Ovary (tissue), 10 donors: ENCODE data around the gene KRTAP5-8. TPM values are rescaled to one million over a fixed set of nuclear protein-coding genes. Genes with fewer than 3 reads are reported as not detected.
"Not testable (repeated sequence)": the region's sequence is repeated elsewhere in the genome, so short reads cannot be mapped to it uniquely, and the experiment has no call there.

Experiments
- DNase-seq, 5 donors: peaks; one replicate each; pipeline ENCODE4 v3.0.0-alpha.2; 2019 to 2020
- H3K27ac ChIP-seq, 2 donors: fragments of 200-600 bp; one replicate each; pipeline versions ENCODE4 v1.5.1 to v1.8.0; 2019 to 2022
- H3K27me3 ChIP-seq: fragments of 200-600 bp; one replicate; pipeline ENCODE4 v1.8.0; 2022
- H3K36me3 ChIP-seq: fragments of 200-600 bp; sonication (generic); one replicate; pipeline ENCODE4 v1.5.1; 2019
- H3K4me1 ChIP-seq: one replicate; pipeline ENCODE4 v1.8.1; 2013; ENCODE audit warnings: mild to moderate bottlenecking, moderate library complexity; ENCODE audit not compliant: insufficient read depth
- H3K4me3 ChIP-seq: fragments of 200-600 bp; sonication (generic); one replicate; pipeline ENCODE4 v1.5.1; 2017
- H3K9me3 ChIP-seq, 2 donors: fragments of 200-600 bp in 1 of 2; sonication (generic) in 1 of 2; one replicate each; pipeline versions ENCODE4 v1.5.1 to v1.8.1; 2013 to 2019; ENCODE audit warnings: mild to moderate bottlenecking in 1 of 2, moderate library complexity in 1 of 2
- EP300 ChIP-seq: sonication (generic); formaldehyde crosslinking; IDR thresholded peaks from one replicate; pipeline ENCODE4 v1.6.1; 2017; ENCODE audit warnings: antibody characterized with exemption
- POLR2A ChIP-seq: fragments of 450-650 bp; IDR thresholded peaks from one replicate; pipeline ENCODE4 v1.6.1; 2017; ENCODE audit warnings: antibody characterized with exemption, mild to moderate bottlenecking, moderate library complexity
- WGBS, 3 donors: extraction: QIAGEN DNeasy Blood & Tissue Kit in 1 of 3; methylation state at CpG; one replicate each; pipeline versions ENCODE4 v1.1.5 to v1.1.7; 2013 to 2017; 5-methylcytosine and 5-hydroxymethylcytosine counted together
- intact Hi-C, 4 donors: fragments of 100-400 bp; cut with DNase I; formaldehyde crosslinking; loops; one replicate each; pipeline versions ENCODE4 v1.11.0 to v1.15.1; 2022 to 2023
- long read RNA-seq, 3 donors: library from polyadenylated mRNA in 2 of 3; unstranded in 2 of 3; transcript quantifications; one replicate each; pipeline ENCODE4 v2.0.0 and lab custom pipeline, GENCODE V29; 2021 to 2026
- polyA plus RNA-seq, 2 donors: library from polyadenylated mRNA; stranded (reverse); fragments of 200-250 nt in 1 of 2; fragments of 350-450 nt in 1 of 2; fragmentation: Illumina TruSeq in 1 of 2; extraction: RNeasy Lipid Tissue Mini Kit (QIAGEN cat#74804) in 1 of 2; gene quantifications; one replicate each; pipeline ENCODE4 v1.2.3, GENCODE V29; 2013 to 2014
- total RNA-seq, 7 donors: library from RNA; depleted of rRNA in 2 of 7; stranded (reverse); fragments of >200 nt in 2 of 7; fragmentation: NEBNext Ultra II Directional in 3 of 7; extraction: Animal tissue kit (Norgen Biotek cat#: 25700) in 3 of 7; gene quantifications; one replicate each; pipeline versions ENCODE4 v1.1.0 to v1.2.4, GENCODE V29; 2016 to 2023
- TF ChIP-seq, protein P1 (sequence below), 3 donors: fragments of 450-650 bp in 2 of 3; fragments of 200-600 bp in 1 of 3; IDR thresholded peaks; one replicate each; pipeline versions ENCODE4 v1.5.1 to v1.8.0; 2016 to 2022; ENCODE audit warnings: antibody characterized with exemption in 3 of 3, mild to moderate bottlenecking in 1 of 3
- donor health status: DM: no; HTN: no; CAD: no; lungs with moderate emphysema.
- donor health status: DM: no; HTN: no; CAD: no.
- donor health status: Bipolar disorder and iron deficiency.
- donor health status: DM: yes; HTN: yes; CAD: no.
- donor health status: DM: no; HTN: no; CAD: no.
- donor health status: DM: yes; HTN: yes; CAD: no.

The KRTAP5-8 gene, protein sequence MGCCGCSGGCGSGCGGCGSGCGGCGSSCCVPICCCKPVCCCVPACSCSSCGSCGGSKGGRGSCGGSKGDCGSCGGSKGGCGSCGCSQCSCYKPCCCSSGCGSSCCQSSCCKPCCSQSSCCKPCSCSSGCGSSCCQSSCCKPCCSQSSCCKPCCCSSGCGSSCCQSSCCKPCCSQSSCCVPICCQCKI
- not detected for total RNA-seq
- not detected for polyA plus RNA-seq
- long read RNA-seq, donor 1, result 0 reads
- long read RNA-seq, donor 2, result 0 reads
- long read RNA-seq, donor 3, result 0 reads

DNA sequence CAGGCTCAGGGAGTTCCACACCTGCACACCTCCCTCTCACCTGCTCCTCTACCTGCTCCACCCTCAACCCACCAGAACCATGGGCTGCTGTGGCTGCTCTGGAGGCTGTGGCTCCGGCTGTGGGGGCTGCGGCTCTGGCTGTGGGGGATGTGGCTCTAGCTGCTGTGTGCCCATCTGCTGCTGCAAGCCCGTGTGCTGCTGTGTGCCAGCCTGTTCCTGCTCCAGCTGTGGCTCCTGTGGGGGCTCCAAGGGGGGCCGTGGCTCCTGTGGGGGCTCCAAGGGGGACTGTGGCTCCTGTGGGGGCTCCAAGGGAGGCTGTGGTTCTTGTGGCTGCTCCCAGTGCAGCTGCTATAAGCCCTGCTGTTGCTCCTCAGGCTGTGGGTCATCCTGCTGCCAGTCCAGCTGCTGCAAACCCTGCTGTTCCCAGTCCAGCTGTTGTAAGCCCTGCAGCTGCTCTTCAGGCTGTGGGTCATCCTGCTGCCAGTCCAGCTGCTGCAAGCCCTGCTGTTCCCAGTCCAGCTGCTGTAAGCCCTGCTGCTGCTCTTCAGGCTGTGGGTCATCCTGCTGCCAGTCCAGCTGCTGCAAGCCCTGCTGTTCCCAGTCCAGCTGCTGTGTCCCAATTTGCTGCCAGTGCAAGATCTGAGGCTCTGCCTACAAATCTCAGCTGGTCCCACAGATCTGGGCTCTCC lies at the start of gene KRTAP5-8:
Gene KRTAP5-8 (plus strand): TSS at position 49 of the 689 bp plus-strand sequence. CDS start 31 bp downstream, at position 80.
- H3K36me3 ChIP-seq, H3K4me1 ChIP-seq, H3K9me3 ChIP-seq, intact Hi-C loops, H3K27me3 ChIP-seq, H3K27ac ChIP-seq, DNase-seq, H3K4me3 ChIP-seq: not testable (repeated sequence)
- WGBS, 3 donors, result 11 to 40% methylated on average over 2 to 4 of the region's 4 CpGs; no CpG with 5 or more reads in 1 of the 3 donors

DNA sequence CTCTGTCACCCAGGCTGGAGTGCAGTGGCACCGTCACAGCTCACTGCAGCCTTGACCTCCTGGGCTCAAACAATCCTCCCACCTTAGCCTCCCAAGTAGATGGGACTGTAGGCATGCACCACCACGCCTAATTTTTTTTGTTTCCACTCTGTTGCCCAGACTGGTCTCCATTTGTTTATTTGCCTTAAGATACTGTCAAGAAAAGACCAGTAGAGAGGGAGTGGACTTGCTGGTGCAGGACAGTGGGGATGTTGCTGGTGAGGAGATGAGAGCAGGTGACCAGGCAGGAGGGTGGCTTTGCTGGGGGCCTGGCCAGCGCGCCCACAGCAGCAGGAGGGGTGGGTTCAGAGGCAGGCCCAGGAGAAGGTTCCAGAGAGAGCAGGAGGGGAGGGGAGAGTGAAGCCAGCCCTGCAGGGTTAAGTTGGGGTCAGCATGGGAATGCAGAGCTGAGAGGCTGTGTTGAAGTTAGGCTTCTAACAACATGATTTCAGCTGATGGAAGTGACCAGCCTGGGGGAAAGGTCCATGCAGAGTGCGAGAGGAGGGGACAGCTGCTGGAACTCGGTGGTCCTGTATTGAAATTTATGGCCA lies 49.0 kb upstream of the KRTAP5-8 start:
- H3K36me3 ChIP-seq, result no peaks in the 10 kb centered on the region
- intact Hi-C loops, result loop anchor here in 1 of 4 donors (5.0 kb wide), 1 partner anchor 851 kb away; no protein-coding TSS in a partner anchor

DNA sequence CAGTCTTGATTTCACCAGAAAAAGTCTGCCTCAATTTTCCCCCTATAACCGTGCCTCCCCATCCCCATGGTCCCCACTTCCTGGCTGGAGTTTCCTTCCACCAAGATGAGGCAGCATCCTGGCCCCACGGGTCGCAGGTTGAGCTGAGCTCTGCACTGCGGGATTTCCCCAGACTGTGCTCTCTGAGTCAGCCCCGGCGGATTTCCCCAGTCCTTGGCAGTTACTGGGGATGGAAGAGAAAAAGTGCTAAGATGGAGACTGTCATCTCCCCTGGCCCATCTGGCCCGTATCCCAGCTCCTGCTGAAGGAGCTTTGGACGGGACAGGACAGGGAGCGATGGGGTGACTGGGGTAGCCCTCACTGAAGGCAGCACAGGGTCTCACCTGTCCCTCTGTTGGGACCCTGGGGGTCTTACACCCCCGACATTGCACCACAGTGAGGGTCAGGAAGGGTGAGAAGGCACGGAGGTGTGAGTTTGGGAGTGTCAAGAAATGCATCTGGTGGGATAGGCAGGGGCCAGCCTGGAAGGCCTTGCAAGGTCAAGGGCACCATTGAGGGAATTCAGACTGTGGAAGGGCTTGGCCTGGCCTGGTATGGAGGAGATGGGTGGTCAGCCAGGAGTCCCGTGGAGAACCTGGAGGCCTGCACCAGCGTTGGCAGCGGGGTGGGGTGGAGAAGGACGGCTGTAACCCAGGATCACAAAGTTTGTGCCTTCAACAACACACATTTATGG lies 48.3 kb upstream of the KRTAP5-8 start:
- TF ChIP-seq, protein P1, sequence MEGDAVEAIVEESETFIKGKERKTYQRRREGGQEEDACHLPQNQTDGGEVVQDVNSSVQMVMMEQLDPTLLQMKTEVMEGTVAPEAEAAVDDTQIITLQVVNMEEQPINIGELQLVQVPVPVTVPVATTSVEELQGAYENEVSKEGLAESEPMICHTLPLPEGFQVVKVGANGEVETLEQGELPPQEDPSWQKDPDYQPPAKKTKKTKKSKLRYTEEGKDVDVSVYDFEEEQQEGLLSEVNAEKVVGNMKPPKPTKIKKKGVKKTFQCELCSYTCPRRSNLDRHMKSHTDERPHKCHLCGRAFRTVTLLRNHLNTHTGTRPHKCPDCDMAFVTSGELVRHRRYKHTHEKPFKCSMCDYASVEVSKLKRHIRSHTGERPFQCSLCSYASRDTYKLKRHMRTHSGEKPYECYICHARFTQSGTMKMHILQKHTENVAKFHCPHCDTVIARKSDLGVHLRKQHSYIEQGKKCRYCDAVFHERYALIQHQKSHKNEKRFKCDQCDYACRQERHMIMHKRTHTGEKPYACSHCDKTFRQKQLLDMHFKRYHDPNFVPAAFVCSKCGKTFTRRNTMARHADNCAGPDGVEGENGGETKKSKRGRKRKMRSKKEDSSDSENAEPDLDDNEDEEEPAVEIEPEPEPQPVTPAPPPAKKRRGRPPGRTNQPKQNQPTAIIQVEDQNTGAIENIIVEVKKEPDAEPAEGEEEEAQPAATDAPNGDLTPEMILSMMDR (IDR thresholded peaks at IDR 0.05), result no peak
- WGBS, 3 donors, result 73 to 77% (median 74%) methylated on average over 15 of the region's 15 CpGs
- DNase-seq, result peak in 1 of 5 donors; percentile 20
- H3K36me3 ChIP-seq, result no peaks in the 10 kb centered on the region
- no peaks in the 10 kb centered on the region for H3K9me3 ChIP-seq
- H3K27me3 ChIP-seq, result no peaks in the 10 kb centered on the region
- H3K4me1 ChIP-seq, result peaks cover 13% of the 10 kb centered on the region
- H3K27ac ChIP-seq, result peak overlapping the region in 1 of 2 donors; percentile 52
- intact Hi-C loops, result loop anchor here in 1 of 4 donors (5.0 kb wide), 1 partner anchor 852 kb away; no protein-coding TSS in a partner anchor
- H3K4me3 ChIP-seq, result no peak overlapping the region

More for the DNA sequence above, 49.0 kb upstream of the KRTAP5-8 start:
- no peaks in the 10 kb centered on the region for H3K9me3 ChIP-seq
- H3K27ac ChIP-seq, result peak overlapping the region in 1 of 2 donors; percentile 52
- H3K4me3 ChIP-seq, result no peak overlapping the region
- no peaks in the 10 kb centered on the region for H3K27me3 ChIP-seq
- WGBS, 3 donors, result 40 to 55% (median 44%) methylated on average over 6 of the region's 6 CpGs
- peaks cover 13% of the 10 kb centered on the region for H3K4me1 ChIP-seq
- TF ChIP-seq, protein P1 (IDR thresholded peaks at IDR 0.05), result no peak
- peak in 1 of 5 donors; percentile 5 for DNase-seq

DNA sequence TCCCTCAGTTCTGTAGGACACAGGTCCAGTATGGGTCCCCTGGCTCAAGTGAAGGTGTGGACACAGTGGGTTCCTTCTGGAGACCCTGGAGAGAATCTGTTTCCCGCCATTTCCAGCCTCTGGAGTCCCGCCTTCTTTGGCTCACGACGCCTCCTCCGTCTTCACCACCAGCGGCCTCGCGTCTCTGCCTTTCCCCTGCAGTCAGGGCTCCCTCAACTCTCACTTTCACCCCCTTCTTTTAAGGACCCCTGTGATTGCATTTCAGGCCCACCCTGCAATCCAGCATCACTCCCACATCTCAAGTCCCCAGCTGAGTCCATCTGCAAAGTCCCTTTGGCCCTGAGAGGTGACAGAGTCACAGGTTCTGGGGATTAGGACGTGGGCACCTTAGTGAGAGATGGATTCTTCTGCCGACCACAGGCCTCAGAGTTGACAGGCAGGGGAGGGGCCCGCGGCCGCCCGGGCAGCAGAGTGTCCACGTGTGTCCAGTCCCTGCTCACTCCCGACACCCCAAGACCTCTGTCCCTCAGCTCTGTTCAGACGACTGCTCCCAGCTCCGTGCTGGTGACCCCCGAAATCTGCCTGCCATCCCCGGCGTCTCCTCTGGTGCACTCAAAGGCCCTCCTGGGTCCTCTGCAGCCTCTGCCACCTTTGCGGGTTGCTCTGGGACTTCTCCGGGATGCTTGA lies 47.6 kb upstream of the KRTAP5-8 start:
- peaks cover 13% of the 10 kb centered on the region for H3K4me1 ChIP-seq
- no peak overlapping the region for H3K4me3 ChIP-seq
- H3K27ac ChIP-seq, result no peak overlapping the region
- no peaks in the 10 kb centered on the region for H3K9me3 ChIP-seq
- no peaks in the 10 kb centered on the region for H3K27me3 ChIP-seq
- no peaks in the 10 kb centered on the region for H3K36me3 ChIP-seq
- TF ChIP-seq EP300 (no peak), POLR2A (no peak)
- TF ChIP-seq, protein P1 (IDR thresholded peaks at IDR 0.05), result no peak
- WGBS, 3 donors, result 93 to 95% (median 94%) methylated on average over 23 of the region's 23 CpGs
- DNase-seq, result no peak
- intact Hi-C loops, result no loop called here
